Effector CD4-positive, alpha-beta T cell (primary cell): ENCODE measurements around the gene CTSA.

ENCODE experiments used
- DNase-seq: peaks from one replicate; pipeline ENCODE4 v3.0.0-alpha.2; 2020

The CTSA gene

GRCh38 chr20:45940469-45940868, 49.3 kb downstream of the CTSA start:
- DNase-seq = no peak

GRCh38 chr20:45943613-45944012, 52.5 kb downstream of the CTSA start:
- no peak for DNase-seq

DNA sequence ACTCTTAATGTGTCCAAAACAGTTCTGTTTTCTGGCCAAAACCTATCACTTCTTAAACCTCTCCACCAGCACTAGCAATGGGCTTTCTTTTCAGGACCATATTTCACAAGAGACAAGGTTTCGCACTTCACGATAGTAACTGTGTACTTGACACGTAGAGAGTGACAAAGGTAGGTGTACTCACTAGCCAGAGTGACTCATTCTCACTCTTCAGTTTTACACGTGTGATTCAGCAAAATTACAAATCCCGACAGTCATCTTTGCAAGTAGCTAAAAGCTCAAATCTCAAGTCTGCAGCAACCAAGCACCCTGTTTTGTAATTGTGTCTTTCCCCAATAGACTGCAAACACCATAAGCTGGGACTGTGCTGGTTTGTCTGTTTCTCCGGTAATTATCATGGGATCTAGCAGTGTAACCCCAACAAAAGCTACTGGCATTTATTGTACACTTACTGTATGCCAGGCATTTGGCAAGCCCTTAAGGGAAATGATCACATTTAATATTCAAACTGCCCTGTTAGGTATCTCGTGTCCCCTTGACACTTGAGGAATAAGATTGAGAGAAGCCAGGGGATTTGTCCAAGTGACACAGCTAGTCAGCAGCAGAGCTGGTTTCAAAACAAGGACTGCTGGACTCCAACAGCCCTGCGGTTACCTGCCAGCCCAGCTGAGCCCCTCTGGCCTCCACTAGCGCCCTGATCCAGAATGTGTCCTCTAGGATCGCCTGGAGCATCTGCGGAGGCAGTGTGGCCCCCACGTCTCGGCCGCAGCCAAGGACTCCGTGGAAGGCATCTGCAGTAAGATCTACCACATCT, 53.2 kb downstream of the CTSA start:
- no peak for DNase-seq

DNA sequence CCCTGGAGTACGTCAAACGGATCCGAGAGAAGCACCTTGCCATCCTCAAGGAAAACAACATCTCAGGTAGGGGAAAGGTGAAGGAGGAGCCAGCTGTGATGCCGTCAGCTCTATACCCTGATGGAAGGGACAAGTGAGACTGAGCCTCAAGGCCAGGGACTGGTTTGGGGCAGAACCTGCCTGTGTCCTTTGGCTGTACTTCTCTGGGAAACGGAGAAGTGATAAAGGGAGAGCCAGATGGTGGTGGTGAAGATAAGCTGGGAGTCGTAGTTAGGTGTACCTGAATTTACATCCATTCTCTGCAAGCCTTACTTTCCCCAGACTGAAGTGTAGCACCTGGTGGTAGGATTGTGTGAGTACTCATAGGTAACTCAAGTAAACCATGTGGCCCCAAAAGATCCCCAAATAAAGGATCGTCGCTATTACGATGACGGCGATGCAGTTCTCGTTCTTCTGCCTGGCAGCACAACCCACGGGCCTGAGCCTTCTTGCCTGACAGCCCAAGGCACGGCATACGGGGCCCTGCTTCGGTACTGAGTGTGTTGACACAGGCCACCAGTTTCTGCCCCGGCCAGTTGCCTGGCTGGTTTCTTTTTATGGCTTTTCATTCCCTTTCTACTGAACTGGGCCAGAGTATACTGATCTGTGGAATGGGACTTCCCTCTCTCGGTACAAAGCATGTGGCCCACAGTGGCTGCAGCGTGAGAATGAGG, 54.0 kb downstream of the CTSA start:
- DNase-seq = no peak

DNA sequence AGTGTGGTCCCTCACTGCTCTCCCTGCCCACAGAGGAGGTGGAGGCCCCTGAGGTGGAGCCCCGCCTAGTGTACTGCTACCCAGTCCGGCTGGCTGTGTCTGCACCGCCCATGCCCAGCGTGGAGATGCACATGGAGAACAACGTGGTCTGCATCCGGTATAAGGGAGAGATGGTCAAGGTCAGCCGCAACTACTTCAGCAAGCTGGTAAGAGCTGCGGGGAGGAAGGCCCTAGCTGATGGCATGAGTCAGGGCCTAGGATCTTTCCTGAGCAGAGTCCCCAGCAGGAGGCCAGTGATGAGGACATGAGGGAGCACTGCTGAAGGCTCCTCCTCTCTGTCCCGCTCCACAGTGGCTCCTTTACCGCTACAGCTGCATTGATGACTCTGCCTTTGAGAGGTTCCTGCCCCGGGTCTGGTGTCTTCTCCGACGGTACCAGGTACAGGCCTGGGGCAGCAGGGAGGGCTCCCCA, 54.6 kb downstream of the CTSA start:
- no peak for DNase-seq

- DNase-seq = no peak
These were observed 55.2 kb downstream of the CTSA start for GRCh38 chr20:45946149-45946970.

DNA sequence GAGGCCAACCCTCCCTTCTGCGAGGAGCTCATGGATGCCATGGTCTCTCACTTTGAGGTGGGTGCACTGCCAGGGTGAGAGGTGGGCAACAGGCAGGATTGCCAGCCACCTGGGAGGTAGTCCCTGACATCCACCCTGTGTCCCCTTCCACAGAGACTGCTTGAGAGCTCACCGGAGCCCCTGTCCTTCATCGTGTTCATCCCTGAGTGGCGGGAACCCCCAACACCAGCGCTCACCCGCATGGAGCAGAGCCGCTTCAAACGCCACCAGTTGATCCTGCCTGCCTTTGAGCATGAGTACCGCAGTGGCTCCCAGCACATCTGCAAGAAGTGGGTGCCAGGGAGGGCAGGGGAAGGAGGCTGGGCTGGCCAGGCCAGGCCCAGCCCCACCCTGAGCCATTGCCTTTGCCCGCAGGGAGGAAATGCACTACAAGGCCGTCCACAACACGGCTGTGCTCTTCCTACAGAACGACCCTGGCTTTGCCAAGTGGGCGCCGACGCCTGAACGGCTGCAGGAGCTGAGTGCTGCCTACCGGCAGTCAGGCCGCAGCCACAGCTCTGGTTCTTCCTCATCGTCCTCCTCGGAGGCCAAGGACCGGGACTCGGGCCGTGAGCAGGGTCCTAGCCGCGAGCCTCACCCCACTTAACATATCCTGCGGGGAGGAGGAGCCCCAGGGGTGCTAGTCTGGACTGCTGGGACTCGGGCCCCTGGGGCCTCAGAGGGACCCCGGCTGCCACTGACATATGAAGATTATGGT, 56.2 kb downstream of the CTSA start:
- no peak for DNase-seq

- no peak for DNase-seq
These were observed 57.2 kb downstream of the CTSA start for GRCh38 chr20:45948261-45948733.
